Astrocyte (in vitro differentiated cells and primary cell): Measurements from ENCODE around the gene SLC39A2.

Source experiments
- CTCF ChIP-seq: IDR thresholded peaks from 2 replicates; pipeline ENCODE4 v1.5.1; 2011; ENCODE audit warnings: low read depth, mild to moderate bottlenecking, inconsistent platforms, low read length, moderate library complexity; ENCODE audit not compliant: insufficient read depth
- EZH2 ChIP-seq: IDR thresholded peaks from 2 replicates; pipeline ENCODE4 v1.6.1; 2012; ENCODE audit warnings: mild to moderate bottlenecking, low read length, inconsistent platforms; ENCODE audit not compliant: insufficient read depth

GRCh38 chr14:21042918-21043317, 43.8 kb downstream of the SLC39A2 start:
- TF ChIP-seq CTCF (no peak), EZH2 (no peak)
